ENCODE measurements around the gene SERAC1. TPM values are rescaled to one million over a fixed set of nuclear protein-coding genes. Genes with fewer than 3 reads are reported as not detected.

The SERAC1 gene
- total RNA-seq, 3 donors from 2014 or later (not counting 1 experiment from before 2014, with no cell fraction given): 2.1 to 3.0 (median 2.3) TPM

GRCh38 chr6:158092806-158093205 lies 75.3 kb downstream of the SERAC1 start:
- Mint-ChIP-seq H3K4me3 (no peak overlapping the region), H3K4me1 (no peaks in the 10 kb centered on the region)

DNA sequence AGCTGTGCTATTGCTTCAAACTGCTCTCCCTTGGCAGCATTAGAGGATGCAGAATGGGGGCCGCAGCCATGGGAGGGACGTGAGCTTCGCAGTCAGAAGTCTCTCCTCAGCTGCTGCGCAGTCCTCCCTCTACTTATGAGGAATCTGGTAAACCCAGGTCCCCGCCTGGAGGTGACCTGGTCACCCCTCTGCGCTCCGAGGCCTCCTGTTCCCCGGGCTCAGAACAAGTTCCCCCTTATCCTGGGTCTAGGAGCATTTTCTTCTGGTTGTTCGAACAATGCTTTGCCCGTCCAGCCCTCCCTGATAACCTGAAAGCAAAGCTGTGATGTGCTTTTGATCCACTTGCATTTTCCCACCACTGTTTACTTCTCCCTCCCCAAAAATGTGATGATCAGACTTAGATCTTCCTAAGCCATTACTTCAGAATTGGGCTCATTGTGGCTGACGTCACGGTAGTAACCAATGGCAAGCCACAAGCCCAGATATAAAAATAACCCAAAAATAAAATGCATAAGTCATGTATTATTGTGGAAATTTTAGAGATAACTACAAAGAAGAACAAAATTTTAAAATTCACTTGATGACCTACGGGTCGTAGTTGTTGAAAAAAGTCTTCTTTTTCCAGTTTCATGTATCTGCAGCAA lies 80.7 kb downstream of the SERAC1 start:
- Mint-ChIP-seq H3K4me1 (no peaks in the 10 kb centered on the region), H3K4me3 (no peak overlapping the region), H3K27me3 (ENCODE audit: low read depth in 2 of 2) (no peaks in the 10 kb centered on the region), H3K27ac (peak overlapping the region in 1 of 2 donors; percentile 49), H3K9me3 (no peaks in the 10 kb centered on the region), H3K36me3 (peaks cover 30% of the 10 kb centered on the region)
- ATAC-seq: no peak
- peaks cover 5% of the 10 kb centered on the region for H3K4me1 ChIP-seq (ENCODE audit: control insufficient read depth, insufficient read depth, low read length)
- H3K4me3 ChIP-seq (ENCODE audit: low read length): no peak overlapping the region
- no peaks in the 10 kb centered on the region for H3K27me3 ChIP-seq (ENCODE audit: control insufficient read depth, insufficient read depth, low read length)
- TF ChIP-seq CTCF (IDR thresholded peaks at IDR 0.05): no peak
- no peak overlapping the region for H3K27ac ChIP-seq (ENCODE audit: low read length)
- DNase-seq: no peak
- WGBS (ENCODE audit: insufficient coverage): 89% methylated on average over 12 of the region's 14 CpGs
- H3K36me3 ChIP-seq (ENCODE audit: control insufficient read depth, insufficient read depth, low read length): peaks cover 39% of the 10 kb centered on the region
- intact Hi-C loops (cut with micrococcal nuclease): no loop called here
- no peaks in the 10 kb centered on the region for H3K9me3 ChIP-seq (ENCODE audit: control insufficient read depth, insufficient read depth, low read length)

More at GRCh38 chr6:158092806-158093205, 75.3 kb downstream of the SERAC1 start:
- ATAC-seq (no peak), DNase-seq (no peak)
- no peaks in the 10 kb centered on the region for H3K9me3 Mint-ChIP-seq
- H3K27ac ChIP-seq (ENCODE audit: low read length): no peak overlapping the region
- TF ChIP-seq CTCF (IDR thresholded peaks at IDR 0.05): no peak
- intact Hi-C loops (cut with micrococcal nuclease): no loop called here
- H3K27me3 Mint-ChIP-seq (ENCODE audit: low read depth in 2 of 2): no peaks in the 10 kb centered on the region
- no peaks in the 10 kb centered on the region for H3K27me3 ChIP-seq (ENCODE audit: control insufficient read depth, insufficient read depth, low read length)
- no peaks in the 10 kb centered on the region for H3K4me1 ChIP-seq (ENCODE audit: control insufficient read depth, insufficient read depth, low read length)
- no peaks in the 10 kb centered on the region for H3K9me3 ChIP-seq (ENCODE audit: control insufficient read depth, insufficient read depth, low read length)
- 93% methylated on average over 9 of the region's 9 CpGs for WGBS (ENCODE audit: insufficient coverage)
- peaks cover 30% of the 10 kb centered on the region for H3K36me3 Mint-ChIP-seq
- H3K27ac Mint-ChIP-seq: no peak overlapping the region
- H3K4me3 ChIP-seq (ENCODE audit: low read length): no peak overlapping the region
- peaks cover 31% of the 10 kb centered on the region for H3K36me3 ChIP-seq (ENCODE audit: control insufficient read depth, insufficient read depth, low read length)

- no peak for TF ChIP-seq CTCF (IDR thresholded peaks at IDR 0.05)
- Mint-ChIP-seq H3K4me3 (no peak overlapping the region), H3K36me3 (peaks cover 30% of the 10 kb centered on the region), H3K9me3 (no peaks in the 10 kb centered on the region), H3K27me3 (ENCODE audit: low read depth in 2 of 2) (no peaks in the 10 kb centered on the region), H3K27ac (peak overlapping the region in 1 of 2 donors; percentile 49), H3K4me1 (no peaks in the 10 kb centered on the region)
- intact Hi-C loops (cut with micrococcal nuclease): no loop called here
- Histone ChIP-seq H3K4me1 (ENCODE audit: control insufficient read depth, insufficient read depth, low read length) (peaks cover 5% of the 10 kb centered on the region), H3K27me3 (ENCODE audit: control insufficient read depth, insufficient read depth, low read length) (no peaks in the 10 kb centered on the region), H3K27ac (ENCODE audit: low read length) (no peak overlapping the region), H3K4me3 (ENCODE audit: low read length) (no peak overlapping the region), H3K36me3 (ENCODE audit: control insufficient read depth, insufficient read depth, low read length) (peaks cover 38% of the 10 kb centered on the region), H3K9me3 (ENCODE audit: control insufficient read depth, insufficient read depth, low read length) (no peaks in the 10 kb centered on the region)
- DNase-seq (no peak), ATAC-seq (no peak)
- 80% methylated on average over 32 of the region's 32 CpGs for WGBS (ENCODE audit: insufficient coverage)
Measured at GRCh38 chr6:158086504-158087223, 81.4 kb downstream of the SERAC1 start.
